ENCODE data around the gene C16orf74. TPM values are rescaled to one million over a fixed set of nuclear protein-coding genes. Genes with fewer than 3 reads are reported as not detected.

The C16orf74 gene
- total and polyA plus RNA-seq, 3 donors from 2014 or later = 3.8 to 6.0 (median 4.3) TPM

DNA sequence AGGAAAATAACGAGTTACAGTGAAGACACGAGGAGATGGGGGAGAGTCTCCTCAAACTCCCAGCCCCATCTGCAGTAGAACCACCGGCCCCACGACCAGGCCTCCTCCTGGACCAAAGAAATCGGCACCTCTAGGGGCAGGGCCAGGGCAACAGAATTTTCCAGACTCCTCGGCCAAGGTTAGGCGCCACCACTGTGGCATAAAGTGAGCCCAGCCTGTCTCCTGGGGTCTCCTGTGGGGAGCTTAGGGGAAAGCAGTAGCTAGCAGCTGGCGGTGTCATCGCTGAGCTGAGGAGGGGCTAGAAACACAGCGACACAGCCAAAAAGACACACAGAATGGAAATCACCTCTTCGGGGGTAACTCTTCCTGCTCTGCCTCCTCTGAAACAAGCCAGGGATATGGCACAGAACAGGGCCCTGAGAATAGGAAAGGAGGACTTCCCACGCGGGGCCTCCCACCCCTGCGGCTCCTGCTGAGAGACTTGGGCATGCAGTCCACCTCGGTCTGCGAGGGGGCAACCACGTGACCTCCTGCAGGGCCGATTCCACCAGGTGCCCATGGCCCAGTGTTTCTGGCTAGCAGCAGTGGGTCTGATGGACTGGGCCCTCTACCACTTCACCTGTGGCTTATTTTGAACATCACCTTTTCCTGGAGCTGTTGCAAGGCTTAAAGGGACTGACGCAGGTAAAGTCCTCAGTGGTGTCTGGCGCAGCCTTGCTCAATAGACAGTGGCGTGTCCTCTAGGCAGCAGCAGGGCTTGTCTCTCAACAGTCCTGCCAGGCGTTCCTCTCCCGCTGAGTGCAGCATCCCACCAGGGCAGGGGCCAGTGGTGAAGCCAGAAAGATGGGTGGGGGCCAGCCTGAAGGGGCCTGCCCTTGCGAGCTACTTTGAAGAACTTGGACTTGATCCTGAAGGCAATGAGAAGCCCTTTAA lies 55.4 kb downstream of the C16orf74 start:
- Histone ChIP-seq H3K4me3 (no peak overlapping the region), H3K9me3 (no peaks in the 10 kb centered on the region), H3K36me3 (ENCODE audit: low read depth, missing control alignments) (no peaks in the 10 kb centered on the region), H3K4me1 (no peaks in the 10 kb centered on the region), H3K27ac (no peak overlapping the region), H3K27me3 (no peaks in the 10 kb centered on the region)
- 80 to 81% methylated on average over 17 to 24 of the region's 24 CpGs for WGBS, 2 donors
- intact Hi-C loops (cut with DNase I; ENCODE audit: low total_unique reads) = no loop called here
- no peak for DNase-seq
- TF ChIP-seq, protein P1, sequence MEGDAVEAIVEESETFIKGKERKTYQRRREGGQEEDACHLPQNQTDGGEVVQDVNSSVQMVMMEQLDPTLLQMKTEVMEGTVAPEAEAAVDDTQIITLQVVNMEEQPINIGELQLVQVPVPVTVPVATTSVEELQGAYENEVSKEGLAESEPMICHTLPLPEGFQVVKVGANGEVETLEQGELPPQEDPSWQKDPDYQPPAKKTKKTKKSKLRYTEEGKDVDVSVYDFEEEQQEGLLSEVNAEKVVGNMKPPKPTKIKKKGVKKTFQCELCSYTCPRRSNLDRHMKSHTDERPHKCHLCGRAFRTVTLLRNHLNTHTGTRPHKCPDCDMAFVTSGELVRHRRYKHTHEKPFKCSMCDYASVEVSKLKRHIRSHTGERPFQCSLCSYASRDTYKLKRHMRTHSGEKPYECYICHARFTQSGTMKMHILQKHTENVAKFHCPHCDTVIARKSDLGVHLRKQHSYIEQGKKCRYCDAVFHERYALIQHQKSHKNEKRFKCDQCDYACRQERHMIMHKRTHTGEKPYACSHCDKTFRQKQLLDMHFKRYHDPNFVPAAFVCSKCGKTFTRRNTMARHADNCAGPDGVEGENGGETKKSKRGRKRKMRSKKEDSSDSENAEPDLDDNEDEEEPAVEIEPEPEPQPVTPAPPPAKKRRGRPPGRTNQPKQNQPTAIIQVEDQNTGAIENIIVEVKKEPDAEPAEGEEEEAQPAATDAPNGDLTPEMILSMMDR (IDR thresholded peaks at IDR 0.05) = no peak
- TF ChIP-seq POLR2A (IDR thresholded peaks at IDR 0.05) = no peak

DNA sequence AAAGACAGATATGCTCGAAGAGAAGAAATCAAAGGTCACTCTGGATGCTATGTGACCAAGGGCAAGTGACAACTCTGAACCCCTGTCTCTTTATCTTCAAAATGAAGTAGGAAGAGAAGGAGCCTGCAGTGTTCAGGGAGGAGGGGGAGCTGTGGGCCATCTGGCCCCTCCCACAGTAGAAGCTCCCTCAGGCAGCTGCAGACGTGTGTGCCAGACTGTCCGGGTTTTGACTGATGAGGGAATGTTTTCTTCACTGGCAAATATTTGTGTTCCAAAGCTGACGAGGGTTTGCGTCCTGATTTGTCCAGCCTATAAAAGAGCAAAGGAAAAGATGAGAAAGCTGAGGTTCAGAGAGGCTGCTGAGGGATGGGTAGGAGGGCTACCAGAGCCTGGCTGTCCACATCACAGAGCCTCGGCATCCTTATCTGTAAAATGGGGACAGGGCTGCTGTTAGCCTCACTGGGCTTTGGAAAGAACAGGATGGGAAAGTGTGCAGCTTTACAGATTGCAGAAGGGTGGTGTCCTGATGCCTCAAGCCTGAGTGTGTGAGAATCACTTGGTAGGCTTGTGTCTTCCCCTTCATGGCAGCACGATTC lies 60.3 kb downstream of the C16orf74 start:
- H3K4me3 ChIP-seq = no peak overlapping the region
- DNase-seq = no peak
- H3K27ac ChIP-seq = no peak overlapping the region
- 43 to 50% methylated on average over 7 of the region's 7 CpGs for WGBS, 2 donors
- TF ChIP-seq, protein P1 (IDR thresholded peaks at IDR 0.05) = no peak
- TF ChIP-seq POLR2A (IDR thresholded peaks at IDR 0.05) = no peak
- intact Hi-C loops (cut with DNase I; ENCODE audit: low total_unique reads) = no loop called here
- no peaks in the 10 kb centered on the region for H3K27me3 ChIP-seq
- no peaks in the 10 kb centered on the region for H3K9me3 ChIP-seq
- no peaks in the 10 kb centered on the region for H3K4me1 ChIP-seq
- H3K36me3 ChIP-seq (ENCODE audit: low read depth, missing control alignments) = no peaks in the 10 kb centered on the region

- WGBS, 2 donors = 43 to 64% methylated on average over 9 of the region's 9 CpGs
Observed at GRCh38 chr16:85689950-85690320, 61.0 kb downstream of the C16orf74 start.

GRCh38 chr16:85689285-85689949 lies 61.5 kb downstream of the C16orf74 start:
- Histone ChIP-seq H3K27ac (no peak overlapping the region), H3K27me3 (no peaks in the 10 kb centered on the region), H3K4me1 (no peaks in the 10 kb centered on the region), H3K4me3 (peak overlapping the region; percentile 43 to 53), H3K9me3 (no peaks in the 10 kb centered on the region), H3K36me3 (ENCODE audit: low read depth, missing control alignments) (no peaks in the 10 kb centered on the region)
- no peak for DNase-seq
- intact Hi-C loops (cut with DNase I; ENCODE audit: low total_unique reads) = no loop called here
- 38 to 44% methylated on average over 19 to 27 of the region's 27 CpGs for WGBS, 2 donors
- no peak for TF ChIP-seq POLR2A (IDR thresholded peaks at IDR 0.05)
- TF ChIP-seq, protein P1 (IDR thresholded peaks at IDR 0.05) = no peak

More at GRCh38 chr16:85689950-85690320, 61.0 kb downstream of the C16orf74 start:
- H3K4me3 ChIP-seq = no peak overlapping the region
- DNase-seq = no peak
- TF ChIP-seq POLR2A (IDR thresholded peaks at IDR 0.05) = no peak
- TF ChIP-seq, protein P1 (IDR thresholded peaks at IDR 0.05) = no peak
- intact Hi-C loops (cut with DNase I; ENCODE audit: low total_unique reads) = no loop called here
- H3K27ac ChIP-seq = no peak overlapping the region
- H3K9me3 ChIP-seq = no peaks in the 10 kb centered on the region
- H3K4me1 ChIP-seq = no peaks in the 10 kb centered on the region
- H3K27me3 ChIP-seq = no peaks in the 10 kb centered on the region
- no peaks in the 10 kb centered on the region for H3K36me3 ChIP-seq (ENCODE audit: low read depth, missing control alignments)
